Activated naive CD8-positive, alpha-beta T cell treated with anti-CD3 and anti-CD28 coated beads, Interleukin-2, amount 50 U/mL, for 16 hours (primary cell): ENCODE data around the gene JAM3.

Experiments used
- DNase-seq: peaks from one replicate; pipeline ENCODE4 v3.0.0-alpha.2; 2020; ENCODE audit warnings: low read depth, low spot score

The JAM3 gene

GRCh38 chr11:134145715-134146114 lies 76.8 kb downstream of the JAM3 start:
- DNase-seq, result no peak

GRCh38 chr11:134146598-134146997 lies 77.7 kb downstream of the JAM3 start:
- DNase-seq, result no peak

- DNase-seq, result no peak
These were observed 80.5 kb downstream of the JAM3 start for GRCh38 chr11:134149371-134149770.

GRCh38 chr11:134150195-134150903 lies 81.5 kb downstream of the JAM3 start:
- no peak for DNase-seq

GRCh38 chr11:134151083-134151747 lies 82.3 kb downstream of the JAM3 start:
- no peak for DNase-seq

- DNase-seq, result no peak
These were observed 83.8 kb downstream of the JAM3 start for GRCh38 chr11:134152696-134153095.

- DNase-seq, result no peak
These were observed 84.5 kb downstream of the JAM3 start for GRCh38 chr11:134153147-134153905.

GRCh38 chr11:134154441-134154840 lies 85.6 kb downstream of the JAM3 start:
- no peak for DNase-seq

GRCh38 chr11:134155456-134155855 lies 86.6 kb downstream of the JAM3 start:
- DNase-seq, result no peak

GRCh38 chr11:134155946-134156865 lies 87.3 kb downstream of the JAM3 start:
- DNase-seq, result no peak

- no peak for DNase-seq
These were observed 88.6 kb downstream of the JAM3 start for GRCh38 chr11:134157451-134157850.

- no peak for DNase-seq
These were observed 89.2 kb downstream of the JAM3 start for GRCh38 chr11:134158023-134158422.

GRCh38 chr11:134159652-134160051 lies 90.8 kb downstream of the JAM3 start:
- no peak for DNase-seq

GRCh38 chr11:134164490-134165370 lies 95.9 kb downstream of the JAM3 start:
- no peak for DNase-seq

GRCh38 chr11:134170177-134170918 lies 101.5 kb downstream of the JAM3 start:
- DNase-seq, result no peak

- DNase-seq, result no peak
These were observed 102.0 kb downstream of the JAM3 start for GRCh38 chr11:134170919-134171281.

GRCh38 chr11:134171951-134172350 lies 103.1 kb downstream of the JAM3 start:
- DNase-seq, result no peak

GRCh38 chr11:134173296-134173695 lies 104.4 kb downstream of the JAM3 start:
- DNase-seq, result no peak

GRCh38 chr11:134176284-134176683 lies 107.4 kb downstream of the JAM3 start:
- no peak for DNase-seq
